SJSA1 (cell line): ENCODE data around the gene NETO2. TPM values are rescaled to one million over a fixed set of nuclear protein-coding genes. Genes with fewer than 3 reads are reported as not detected.
"Not testable (repeated sequence)": the region's sequence is repeated elsewhere in the genome, so short reads cannot be mapped to it uniquely, and the experiment has no call there.

Experiments
- DNase-seq, 2 experiments: peaks; one replicate each; pipeline ENCODE4 v3.0.0-alpha.2; 2015 to 2020; ENCODE audit warnings: low spot score in 2 of 2, low read depth in 1 of 2
- H3K27ac ChIP-seq: fragments of 250-450 bp; sonication (Bioruptor Pico); 2 replicates; pipeline ENCODE4 v1.5.1; 2020; ENCODE audit warnings: mild to moderate bottlenecking, moderate library complexity
- H3K27me3 ChIP-seq: fragments of 250-450 bp; sonication (Bioruptor Pico); replicated peaks from 2 replicates; pipeline ENCODE4 v1.5.1; 2020; ENCODE audit warnings: mild to moderate bottlenecking, moderate library complexity
- H3K36me3 ChIP-seq: fragments of 250-450 bp; sonication (Bioruptor Pico); 2 replicates; pipeline ENCODE4 v1.5.1; 2020; ENCODE audit warnings: mild to moderate bottlenecking
- H3K4me1 ChIP-seq: fragments of 250-450 bp; sonication (Bioruptor Pico); replicated peaks from 2 replicates; pipeline ENCODE4 v1.6.1; 2021; ENCODE audit warnings: mild to moderate bottlenecking
- H3K4me3 ChIP-seq: fragments of 250-450 bp; sonication (Bioruptor Pico); 2 replicates; pipeline ENCODE4 v1.5.1; 2020; ENCODE audit warnings: mild to moderate bottlenecking
- H3K9me3 ChIP-seq: fragments of 250-450 bp; sonication (Bioruptor Pico); replicated peaks from 2 replicates; pipeline ENCODE4 v1.5.1; 2020; ENCODE audit warnings: mild to moderate bottlenecking
- total RNA-seq: library from RNA; depleted of rRNA; stranded (reverse); fragments of >200 nt; shearing (Covaris generic); gene quantifications from 2 replicates; pipeline ENCODE4 v1.2.3, GENCODE V29; 2014

NETO2 gene
- total RNA-seq, 1 experiment from 2014 or later: 5.6 TPM

GRCh38 chr16:47065766-47066688, 77.7 kb downstream of the NETO2 start:
- no peaks in the 10 kb centered on the region for H3K9me3 ChIP-seq
- DNase-seq: peak in 1 of 2 experiments; percentile 26

GRCh38 chr16:47064775-47065174, 79.0 kb downstream of the NETO2 start:
- H3K27ac ChIP-seq: no peak overlapping the region
- no peaks in the 10 kb centered on the region for H3K36me3 ChIP-seq
- H3K9me3 ChIP-seq: no peaks in the 10 kb centered on the region
- H3K4me1 ChIP-seq: no peaks in the 10 kb centered on the region
- H3K27me3 ChIP-seq: no peaks in the 10 kb centered on the region
- DNase-seq: peak in 1 of 2 experiments; percentile 12
- no peak overlapping the region for H3K4me3 ChIP-seq

More at GRCh38 chr16:47065766-47066688, 77.7 kb downstream of the NETO2 start:
- Histone ChIP-seq H3K4me1 (no peaks in the 10 kb centered on the region), H3K4me3 (no peak overlapping the region), H3K27ac (no peak overlapping the region), H3K36me3 (no peaks in the 10 kb centered on the region), H3K27me3 (no peaks in the 10 kb centered on the region)

GRCh38 chr16:47063011-47063724, 80.6 kb downstream of the NETO2 start:
- H3K27me3 ChIP-seq: no peaks in the 10 kb centered on the region

GRCh38 chr16:47061204-47061603, 82.5 kb downstream of the NETO2 start:
- Histone ChIP-seq H3K9me3 (no peaks in the 10 kb centered on the region), H3K4me1 (no peaks in the 10 kb centered on the region), H3K4me3 (no peak overlapping the region), H3K36me3 (no peaks in the 10 kb centered on the region), H3K27ac (no peak overlapping the region), H3K27me3 (no peaks in the 10 kb centered on the region)
- DNase-seq: no peak

More at GRCh38 chr16:47063011-47063724, 80.6 kb downstream of the NETO2 start:
- H3K9me3 ChIP-seq: no peaks in the 10 kb centered on the region
- DNase-seq: no peak
- H3K27ac ChIP-seq: no peak overlapping the region
- no peaks in the 10 kb centered on the region for H3K36me3 ChIP-seq
- no peak overlapping the region for H3K4me3 ChIP-seq
- H3K4me1 ChIP-seq: no peaks in the 10 kb centered on the region

GRCh38 chr16:47060596-47060995, 83.1 kb downstream of the NETO2 start:
- no peaks in the 10 kb centered on the region for H3K4me1 ChIP-seq
- H3K27ac ChIP-seq: no peak overlapping the region
- no peaks in the 10 kb centered on the region for H3K36me3 ChIP-seq
- no peaks in the 10 kb centered on the region for H3K9me3 ChIP-seq
- H3K27me3 ChIP-seq: no peaks in the 10 kb centered on the region
- DNase-seq: no peak
- no peak overlapping the region for H3K4me3 ChIP-seq

- Histone ChIP-seq H3K27ac (no peak overlapping the region), H3K4me3 (no peak overlapping the region), H3K27me3 (no peaks in the 10 kb centered on the region), H3K36me3 (no peaks in the 10 kb centered on the region), H3K9me3 (no peaks in the 10 kb centered on the region), H3K4me1 (no peaks in the 10 kb centered on the region)
- DNase-seq: no peak
Measured at GRCh38 chr16:47059991-47060390, 83.8 kb downstream of the NETO2 start.

GRCh38 chr16:47059130-47059529, 84.6 kb downstream of the NETO2 start:
- not testable (repeated sequence) for H3K4me1 ChIP-seq, H3K4me3 ChIP-seq, H3K36me3 ChIP-seq, H3K27ac ChIP-seq, H3K9me3 ChIP-seq, DNase-seq, H3K27me3 ChIP-seq

GRCh38 chr16:47058295-47059086, 85.3 kb downstream of the NETO2 start:
- Histone ChIP-seq H3K27ac (no peak overlapping the region), H3K4me3 (no peak overlapping the region), H3K36me3 (no peaks in the 10 kb centered on the region), H3K9me3 (no peaks in the 10 kb centered on the region), H3K4me1 (no peaks in the 10 kb centered on the region), H3K27me3 (no peaks in the 10 kb centered on the region)
- DNase-seq: no peak

GRCh38 chr16:47057630-47057993, 86.1 kb downstream of the NETO2 start:
- no peaks in the 10 kb centered on the region for H3K9me3 ChIP-seq
- no peak overlapping the region for H3K4me3 ChIP-seq
- DNase-seq: no peak
- no peaks in the 10 kb centered on the region for H3K36me3 ChIP-seq
- no peak overlapping the region for H3K27ac ChIP-seq
- H3K4me1 ChIP-seq: no peaks in the 10 kb centered on the region
- H3K27me3 ChIP-seq: no peaks in the 10 kb centered on the region

- DNase-seq: no peak
- no peaks in the 10 kb centered on the region for H3K27me3 ChIP-seq
- no peaks in the 10 kb centered on the region for H3K9me3 ChIP-seq
- no peak overlapping the region for H3K27ac ChIP-seq
- no peak overlapping the region for H3K4me3 ChIP-seq
- no peaks in the 10 kb centered on the region for H3K36me3 ChIP-seq
- H3K4me1 ChIP-seq: no peaks in the 10 kb centered on the region
Measured at GRCh38 chr16:47056688-47057629, 86.8 kb downstream of the NETO2 start.

GRCh38 chr16:47056061-47056460, 87.7 kb downstream of the NETO2 start:
- H3K27me3 ChIP-seq, DNase-seq, H3K4me1 ChIP-seq, H3K9me3 ChIP-seq, H3K27ac ChIP-seq, H3K4me3 ChIP-seq, H3K36me3 ChIP-seq: not testable (repeated sequence)

GRCh38 chr16:47055136-47055885, 88.4 kb downstream of the NETO2 start:
- no peak overlapping the region for H3K4me3 ChIP-seq
- no peak overlapping the region for H3K27ac ChIP-seq
- DNase-seq: no peak
- H3K9me3 ChIP-seq: no peaks in the 10 kb centered on the region
- H3K36me3 ChIP-seq: no peaks in the 10 kb centered on the region
- H3K4me1 ChIP-seq: no peaks in the 10 kb centered on the region
- H3K27me3 ChIP-seq: no peaks in the 10 kb centered on the region
